ENCODE data around the gene BMP7. TPM values are rescaled to one million over a fixed set of nuclear protein-coding genes. Genes with fewer than 3 reads are reported as not detected.

Gene BMP7
- total RNA-seq, 2 experiments from 2014 or later: not detected

DNA sequence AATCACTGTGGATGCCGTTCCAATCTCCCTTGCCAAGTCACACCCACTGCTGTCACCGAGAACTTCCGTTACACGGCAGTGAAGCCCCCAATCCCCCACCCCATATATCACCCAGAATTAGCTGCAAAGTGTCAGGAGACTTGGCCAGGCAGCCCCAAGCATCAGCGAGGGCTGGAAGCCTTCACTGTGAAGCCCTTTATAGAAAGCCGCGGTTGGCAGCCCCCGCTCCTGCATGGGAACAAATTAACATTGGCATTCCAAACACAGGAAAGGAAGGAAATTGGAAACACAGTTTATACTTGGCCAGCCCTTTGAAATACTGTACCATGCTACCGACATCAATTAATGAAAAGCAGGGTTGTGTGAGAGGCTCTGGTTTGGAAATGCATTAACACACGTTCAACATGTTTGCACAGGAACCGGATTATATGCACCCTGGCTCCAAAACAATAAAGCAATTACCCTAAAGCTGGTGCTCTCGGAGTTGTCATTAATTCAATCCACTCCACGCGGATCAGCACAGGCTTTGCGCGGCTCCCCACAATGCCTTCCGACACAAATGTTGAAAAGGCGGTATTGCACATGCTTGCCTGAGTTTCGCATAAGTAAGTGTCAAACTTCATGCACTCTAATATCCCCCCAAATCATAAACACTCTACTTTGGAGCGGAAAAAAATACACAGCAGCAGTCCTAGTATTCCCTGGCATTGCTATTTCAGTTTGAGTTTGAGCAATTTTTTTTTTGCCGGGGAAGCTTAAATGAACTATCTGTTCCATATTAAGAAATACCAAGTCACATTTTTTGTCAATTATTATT is 7.1 kb downstream of the BMP7 start:
- Mint-ChIP-seq H3K36me3 (ENCODE audit: low read depth) (no peaks in the 10 kb centered on the region), H3K27me3 (peaks cover 72% of the 10 kb centered on the region), H3K4me1 (no peaks in the 10 kb centered on the region), H3K9me3 (no peaks in the 10 kb centered on the region), H3K27ac (no peak overlapping the region), H3K4me3 (no peak overlapping the region)
- ChIA-PET POLR2A (interaction anchor here (0.7 kb wide), 1 partner anchor 370 kb away, joined by 3 read pairs; no protein-coding TSS in a partner anchor), CTCF (no interaction called here)
- no peak for DNase-seq

GRCh38 chr20:57257701-57258453 is 8.6 kb downstream of the BMP7 start:
- H3K4me1 Mint-ChIP-seq: no peaks in the 10 kb centered on the region
- DNase-seq: no peak
- ChIA-PET CTCF (interaction anchor here (0.6 to 0.7 kb wide), 2 partner anchors 385 to 826 kb away, joined by 4 to 6 read pairs; no protein-coding TSS in a partner anchor), POLR2A (no interaction called here)
- no peaks in the 10 kb centered on the region for H3K9me3 Mint-ChIP-seq
- peaks cover 57% of the 10 kb centered on the region for H3K27me3 Mint-ChIP-seq
- H3K36me3 Mint-ChIP-seq (ENCODE audit: low read depth): no peaks in the 10 kb centered on the region
- H3K27ac Mint-ChIP-seq: no peak overlapping the region
- H3K4me3 Mint-ChIP-seq: no peak overlapping the region

DNA sequence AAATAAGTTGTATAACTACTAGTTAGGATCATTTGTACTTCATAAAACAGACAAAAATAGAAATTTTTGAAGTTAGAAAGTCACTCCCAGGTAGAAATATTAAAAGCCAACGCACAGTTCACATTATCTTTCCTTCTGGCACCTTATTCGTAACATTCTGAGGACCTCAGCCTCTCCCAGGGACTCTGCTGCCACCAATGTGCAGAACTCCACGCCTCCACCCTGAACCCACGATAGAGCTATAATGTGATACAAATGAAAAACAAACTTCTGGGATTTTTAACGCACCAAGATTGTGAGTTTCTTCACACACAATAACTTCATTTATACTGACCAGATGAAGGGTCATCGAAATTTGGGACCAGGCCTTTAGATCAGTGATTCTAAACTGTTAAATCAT is 9.5 kb downstream of the BMP7 start:
- CTCF ChIA-PET: no interaction called here
- Mint-ChIP-seq H3K36me3 (ENCODE audit: low read depth) (no peaks in the 10 kb centered on the region), H3K27me3 (peaks cover 48% of the 10 kb centered on the region)

DNA sequence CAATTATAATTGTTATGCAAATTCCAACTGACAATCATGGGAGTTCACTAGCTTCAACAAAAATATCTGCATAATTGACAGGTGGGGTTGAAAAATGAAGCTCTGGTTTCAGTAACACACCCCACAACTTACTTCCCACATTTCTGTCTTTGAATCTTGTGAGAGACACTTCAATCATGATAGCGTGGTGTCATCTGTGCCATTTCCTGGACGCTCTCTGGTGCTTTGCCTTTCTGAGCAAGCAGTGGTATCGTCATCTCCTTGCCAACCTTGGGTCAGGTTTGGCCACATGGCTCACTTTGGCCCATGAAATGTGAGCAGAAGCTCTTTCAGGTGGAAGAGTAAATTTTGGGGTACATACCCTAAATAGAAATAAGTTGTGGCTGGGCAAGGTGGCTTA is 10.2 kb downstream of the BMP7 start:
- Mint-ChIP-seq H3K4me3 (no peak overlapping the region), H3K27me3 (peaks cover 41% of the 10 kb centered on the region), H3K27ac (no peak overlapping the region), H3K4me1 (peaks cover 2% of the 10 kb centered on the region), H3K9me3 (no peaks in the 10 kb centered on the region), H3K36me3 (ENCODE audit: low read depth) (no peaks in the 10 kb centered on the region)
- DNase-seq: no peak
- ChIA-PET POLR2A (no interaction called here), CTCF (interaction anchor here (0.6 kb wide), 1 partner anchor 20 kb away, joined by 3 read pairs; no protein-coding TSS in a partner anchor)

More for the DNA sequence above, 9.5 kb downstream of the BMP7 start:
- Mint-ChIP-seq H3K27ac (no peak overlapping the region), H3K4me3 (no peak overlapping the region), H3K4me1 (no peaks in the 10 kb centered on the region), H3K9me3 (no peaks in the 10 kb centered on the region)
- POLR2A ChIA-PET: no interaction called here
- DNase-seq: no peak

GRCh38 chr20:57255183-57255582 is 11.3 kb downstream of the BMP7 start:
- Mint-ChIP-seq H3K36me3 (ENCODE audit: low read depth) (no peaks in the 10 kb centered on the region), H3K27me3 (peaks cover 31% of the 10 kb centered on the region), H3K27ac (no peak overlapping the region), H3K9me3 (no peaks in the 10 kb centered on the region), H3K4me3 (no peak overlapping the region), H3K4me1 (peaks cover 5% of the 10 kb centered on the region)
- ChIA-PET CTCF (no interaction called here), POLR2A (no interaction called here)
- no peak for DNase-seq

GRCh38 chr20:57252559-57253162 is 13.8 kb downstream of the BMP7 start:
- ChIA-PET CTCF (interaction anchor here (0.5 kb wide), 1 partner anchor 1537 kb away, joined by 3 read pairs; no protein-coding TSS in a partner anchor), POLR2A (no interaction called here)
- H3K36me3 Mint-ChIP-seq (ENCODE audit: low read depth): no peaks in the 10 kb centered on the region
- DNase-seq: no peak
- H3K27ac Mint-ChIP-seq: no peak overlapping the region
- peaks cover 8% of the 10 kb centered on the region for H3K27me3 Mint-ChIP-seq
- H3K4me3 Mint-ChIP-seq: no peak overlapping the region
- no peaks in the 10 kb centered on the region for H3K9me3 Mint-ChIP-seq
- peaks cover 5% of the 10 kb centered on the region for H3K4me1 Mint-ChIP-seq

DNA sequence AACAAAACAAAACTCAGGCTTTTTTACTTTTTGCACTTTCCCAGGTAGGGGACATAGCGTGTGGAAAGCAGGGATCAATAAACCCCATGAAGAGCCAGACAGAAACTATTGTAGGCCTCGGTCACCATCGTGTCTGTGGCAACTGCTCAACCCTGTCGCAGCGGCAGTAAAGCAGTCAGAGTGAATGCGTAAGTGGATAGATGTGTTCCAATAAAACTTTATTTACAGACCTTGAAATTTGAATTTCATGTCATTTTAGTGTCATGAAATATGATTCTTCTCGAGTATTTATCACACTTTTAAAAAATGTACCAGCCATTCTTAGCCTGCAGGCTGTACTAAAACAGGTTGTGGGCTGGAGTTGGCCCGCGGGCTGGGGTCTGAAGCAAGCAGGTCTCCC is 14.5 kb downstream of the BMP7 start:
- no peak for DNase-seq
- H3K27ac Mint-ChIP-seq: no peak overlapping the region
- no peaks in the 10 kb centered on the region for H3K36me3 Mint-ChIP-seq (ENCODE audit: low read depth)
- CTCF ChIA-PET: no interaction called here
- POLR2A ChIA-PET: no interaction called here
- H3K4me1 Mint-ChIP-seq: peaks cover 5% of the 10 kb centered on the region
- peaks cover 3% of the 10 kb centered on the region for H3K27me3 Mint-ChIP-seq
- no peak overlapping the region for H3K4me3 Mint-ChIP-seq
- no peaks in the 10 kb centered on the region for H3K9me3 Mint-ChIP-seq

GRCh38 chr20:57251344-57251743 is 15.1 kb downstream of the BMP7 start:
- no peak for DNase-seq

GRCh38 chr20:57250607-57251343 is 15.7 kb downstream of the BMP7 start:
- Mint-ChIP-seq H3K36me3 (ENCODE audit: low read depth) (no peaks in the 10 kb centered on the region), H3K9me3 (no peaks in the 10 kb centered on the region)

More at GRCh38 chr20:57251344-57251743, 15.1 kb downstream of the BMP7 start:
- Mint-ChIP-seq H3K9me3 (no peaks in the 10 kb centered on the region), H3K4me3 (no peak overlapping the region), H3K27me3 (peaks cover 1% of the 10 kb centered on the region), H3K27ac (no peak overlapping the region), H3K4me1 (peaks cover 5% of the 10 kb centered on the region), H3K36me3 (ENCODE audit: low read depth) (no peaks in the 10 kb centered on the region)
- POLR2A ChIA-PET: interaction anchor here (0.9 kb wide), 1 partner anchor 141 kb away, joined by 5 read pairs; no protein-coding TSS in a partner anchor
- CTCF ChIA-PET: no interaction called here

GRCh38 chr20:57249772-57250171 is 16.7 kb downstream of the BMP7 start:
- Mint-ChIP-seq H3K4me3 (no peak overlapping the region), H3K27ac (no peak overlapping the region), H3K36me3 (ENCODE audit: low read depth) (no peaks in the 10 kb centered on the region), H3K4me1 (peaks cover 5% of the 10 kb centered on the region), H3K27me3 (no peaks in the 10 kb centered on the region), H3K9me3 (no peaks in the 10 kb centered on the region)
- no peak for DNase-seq
- ChIA-PET CTCF (no interaction called here), POLR2A (no interaction called here)

More at GRCh38 chr20:57250607-57251343, 15.7 kb downstream of the BMP7 start:
- Mint-ChIP-seq H3K27ac (no peak overlapping the region), H3K27me3 (no peaks in the 10 kb centered on the region), H3K4me1 (peaks cover 5% of the 10 kb centered on the region), H3K4me3 (no peak overlapping the region)
- ChIA-PET POLR2A (interaction anchor here (0.9 kb wide), 1 partner anchor 141 kb away, joined by 5 read pairs; no protein-coding TSS in a partner anchor), CTCF (no interaction called here)
- no peak for DNase-seq

DNA sequence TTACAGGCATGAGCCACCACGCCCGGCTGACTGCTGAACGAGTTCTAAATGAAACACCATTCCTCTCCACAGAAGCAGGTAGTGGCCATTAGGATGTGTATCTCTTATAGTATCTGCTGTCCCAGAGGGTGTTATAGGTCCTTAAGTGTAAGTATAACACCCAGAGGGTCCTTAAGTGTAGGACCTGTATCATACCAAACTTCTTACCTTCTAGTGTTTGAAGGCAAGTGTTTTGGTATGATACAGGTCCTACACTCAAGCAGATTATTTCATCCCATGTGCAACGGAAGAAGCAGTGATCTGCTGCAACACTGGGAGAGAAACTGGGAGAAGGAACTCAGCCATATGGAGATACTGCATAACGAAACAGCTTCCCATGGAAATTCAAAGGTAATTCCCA is 17.4 kb downstream of the BMP7 start:
- H3K9me3 Mint-ChIP-seq: no peaks in the 10 kb centered on the region
- peaks cover 5% of the 10 kb centered on the region for H3K4me1 Mint-ChIP-seq
- POLR2A ChIA-PET: no interaction called here
- H3K27me3 Mint-ChIP-seq: no peaks in the 10 kb centered on the region
- H3K36me3 Mint-ChIP-seq (ENCODE audit: low read depth): no peaks in the 10 kb centered on the region
- CTCF ChIA-PET: no interaction called here
- no peak overlapping the region for H3K27ac Mint-ChIP-seq
- H3K4me3 Mint-ChIP-seq: no peak overlapping the region
- no peak for DNase-seq

- Mint-ChIP-seq H3K4me3 (no peak overlapping the region), H3K27me3 (no peaks in the 10 kb centered on the region), H3K9me3 (no peaks in the 10 kb centered on the region), H3K36me3 (ENCODE audit: low read depth) (no peaks in the 10 kb centered on the region), H3K4me1 (peaks cover 5% of the 10 kb centered on the region), H3K27ac (no peak overlapping the region)
- ChIA-PET POLR2A (no interaction called here), CTCF (interaction anchor here (1.3 kb wide), 1 partner anchor 14 kb away, joined by 3 read pairs; no protein-coding TSS in a partner anchor)
- no peak for DNase-seq
Observed at GRCh38 chr20:57248132-57248797, 18.2 kb downstream of the BMP7 start.
